HepG2 (cell line): ENCODE measurements around the gene SCAMP3. TPM values are rescaled to one million over a fixed set of nuclear protein-coding genes. Genes with fewer than 3 reads are reported as not detected.

ENCODE experiments used
- ATF5 ChIP-seq: sonication (generic); formaldehyde crosslinking; IDR thresholded peaks from 2 replicates; pipeline ENCODE4 v1.4.0; 2020; ENCODE audit warnings: mild to moderate bottlenecking, low read depth, missing genetic modification reagents
- CSRNP2 ChIP-seq: sonication (generic); formaldehyde crosslinking; conservative IDR thresholded peaks from 2 replicates; pipeline ENCODE4 v1.8.0; 2022; ENCODE audit warnings: low read depth, missing genetic modification reagents
- DMTF1 ChIP-seq: sonication (generic); formaldehyde crosslinking; IDR thresholded peaks from 2 replicates; pipeline ENCODE4 v1.4.0; 2020; ENCODE audit warnings: mild to moderate bottlenecking, missing genetic modification reagents
- FOSL2 ChIP-seq: sonication (generic); formaldehyde crosslinking; IDR thresholded peaks from 2 replicates; pipeline ENCODE4 v1.4.0; 2020; ENCODE audit warnings: missing genetic modification reagents
- GATAD2A ChIP-seq: IDR thresholded peaks from 2 replicates; pipeline ENCODE4 v1.6.1; 2016
- HHEX ChIP-seq: IDR thresholded peaks from 2 replicates; pipeline ENCODE4 v1.6.1; 2016; ENCODE audit warnings: control low read depth
- HNRNPL ChIP-seq: fragments of 200-400 bp; formaldehyde crosslinking; IDR thresholded peaks from 2 replicates; pipeline ENCODE4 v1.6.1; 2017; ENCODE audit warnings: mild to moderate bottlenecking, low read depth, low read length
- JARID2 ChIP-seq: sonication (generic); formaldehyde crosslinking; IDR thresholded peaks from 2 replicates; pipeline ENCODE4 v1.8.1; 2023; ENCODE audit warnings: missing genetic modification reagents, inconsistent platforms; ENCODE audit not compliant: insufficient replicate concordance
- KLF6 ChIP-seq: IDR thresholded peaks from 2 replicates; pipeline ENCODE4 v1.8.0; 2016; ENCODE audit warnings: missing biosample characterization, missing genetic modification reagents
- MYC ChIP-seq: sonication (generic); formaldehyde crosslinking; IDR thresholded peaks from 2 replicates; pipeline ENCODE4 v1.9.0; 2021; ENCODE audit warnings: missing genetic modification reagents, borderline replicate concordance
- NR0B2 ChIP-seq: sonication (generic); formaldehyde crosslinking; IDR thresholded peaks from 2 replicates; pipeline ENCODE4 v1.4.0; 2020; ENCODE audit warnings: mild to moderate bottlenecking, missing genetic modification reagents
- PAWR ChIP-seq: sonication (generic); formaldehyde crosslinking; IDR thresholded peaks from 2 replicates; pipeline ENCODE4 v1.4.0; 2020; ENCODE audit warnings: missing genetic modification reagents, mild to moderate bottlenecking, borderline replicate concordance
- PRDM15 ChIP-seq: sonication (generic); formaldehyde crosslinking; IDR thresholded peaks from 2 replicates; pipeline ENCODE4 v1.4.0; 2020; ENCODE audit warnings: missing genetic modification reagents
- SRSF4 ChIP-seq: fragments of 200-400 bp; formaldehyde crosslinking; IDR thresholded peaks from one replicate; pipeline ENCODE4 v1.6.1; 2018; ENCODE audit warnings: mild to moderate bottlenecking, low read depth, low read length, moderate library complexity; ENCODE audit not compliant: poor library complexity, severe bottlenecking
- TRAFD1 ChIP-seq: sonication (generic); formaldehyde crosslinking; IDR thresholded peaks from 2 replicates; pipeline ENCODE4 v1.5.1; 2020; ENCODE audit warnings: missing genetic modification reagents, mild to moderate bottlenecking, borderline replicate concordance
- ZNF143 ChIP-seq: sonication (generic); formaldehyde crosslinking; IDR thresholded peaks from 2 replicates; pipeline ENCODE4 v1.4.0; 2020; ENCODE audit warnings: missing genetic modification reagents
- ZNF652 ChIP-seq: IDR thresholded peaks from 2 replicates; pipeline ENCODE4 v1.6.1; 2016; ENCODE audit warnings: low read depth, borderline replicate concordance
- ZSCAN9 ChIP-seq: IDR thresholded peaks from 2 replicates; pipeline ENCODE4 v1.6.1; 2016; ENCODE audit warnings: borderline replicate concordance
- polyA plus RNA-seq, 8 experiments: library from polyadenylated mRNA; depleted of rRNA in 3 of 8; stranded (reverse) in 7 of 8; unstranded in 1 of 8; fragments of >200 nt; fragmentation: Illumina TruSeq in 4 of 8; extraction: Trizol in 4 of 8; gene quantifications; 2 replicates each; pipeline versions ENCODE4 v1.2.1 to v1.2.3, GENCODE V29; 2011 to 2016; ENCODE audit warnings: low read depth in 4 of 8, missing spikeins in 1 of 8, mixed read lengths in 1 of 8; ENCODE audit not compliant: insufficient read depth in 1 of 8
- total RNA-seq, 5 experiments: library from RNA; depleted of rRNA; stranded (reverse); fragments of >200 nt; fragmentation: Illumina TruSeq; extraction: Trizol; gene quantifications; 2 replicates each; pipeline ENCODE4 v1.2.3, GENCODE V29; 2016; ENCODE audit warnings: low read depth in 1 of 5

Gene SCAMP3
- total and polyA plus RNA-seq, 2 of the 13 experiments (the other 11 are each of a cell fraction or from before 2014, with no cell fraction given), result 46.8 to 83.3 TPM

GRCh38 chr1:155273343-155274245 is 11.4 kb upstream of the SCAMP3 start, which contains the start of gene CLK2 (continued):
- peak; percentile 34; the same call in 1 of the 2 replicates for TF ChIP-seq FOSL2 (CRISPR knock-in tag)
- TF ChIP-seq ZNF143 (CRISPR knock-in tag), result peak; percentile 89
- TF ChIP-seq PAWR, result no peak
- no peak for TF ChIP-seq CSRNP2 (CRISPR knock-in tag)
- no peak for TF ChIP-seq JARID2
- TF ChIP-seq HNRNPL, result no peak
- TF ChIP-seq ATF5 (CRISPR knock-in tag), result no peak
- TF ChIP-seq SRSF4, result no peak
- TF ChIP-seq TRAFD1, result no peak
- no peak for TF ChIP-seq DMTF1 (CRISPR knock-in tag)
- TF ChIP-seq ZSCAN9 (CRISPR knock-in tag), result peak; percentile 85; the same call in 1 of the 2 replicates
- 0 out of 2 replicates have a peak, but pooled peaks have one; percentile 66 for TF ChIP-seq NR0B2 (CRISPR knock-in tag)
- TF ChIP-seq PRDM15 (CRISPR knock-in tag), result no peak
- peak; percentile 66 for TF ChIP-seq GATAD2A
- TF ChIP-seq KLF6 (CRISPR knock-in tag), result no peak
- peak; percentile 98 for TF ChIP-seq MYC (CRISPR knock-in tag)
- TF ChIP-seq ZNF652, result peak; percentile 51; the same call in 1 of the 2 replicates
- no peak for TF ChIP-seq HHEX (CRISPR knock-in tag)
